ENCODE results near the gene AGR2.
"Not testable (repeated sequence)": the region's sequence is repeated elsewhere in the genome, so short reads cannot be mapped to it uniquely, and the experiment has no call there.

Gene AGR2

GRCh38 chr7:16804674-16805439, at the start of gene AGR2:
AGR2 (minus strand) TSS chr7:16804999; CDS start chr7:16801796, 3,203 bp downstream.
- ChIA-PET CTCF (interaction anchor here (0.9 to 1.1 kb wide), 4 partner anchors 10 to 116 kb away, joined by 3 read pairs; no protein-coding TSS in a partner anchor), POLR2A (no interaction called here)
- H3K4me3 ChIP-seq (ENCODE audit: low read depth, low read length) = no peak within 1 kb of the TSS
- TF ChIP-seq, protein P1, sequence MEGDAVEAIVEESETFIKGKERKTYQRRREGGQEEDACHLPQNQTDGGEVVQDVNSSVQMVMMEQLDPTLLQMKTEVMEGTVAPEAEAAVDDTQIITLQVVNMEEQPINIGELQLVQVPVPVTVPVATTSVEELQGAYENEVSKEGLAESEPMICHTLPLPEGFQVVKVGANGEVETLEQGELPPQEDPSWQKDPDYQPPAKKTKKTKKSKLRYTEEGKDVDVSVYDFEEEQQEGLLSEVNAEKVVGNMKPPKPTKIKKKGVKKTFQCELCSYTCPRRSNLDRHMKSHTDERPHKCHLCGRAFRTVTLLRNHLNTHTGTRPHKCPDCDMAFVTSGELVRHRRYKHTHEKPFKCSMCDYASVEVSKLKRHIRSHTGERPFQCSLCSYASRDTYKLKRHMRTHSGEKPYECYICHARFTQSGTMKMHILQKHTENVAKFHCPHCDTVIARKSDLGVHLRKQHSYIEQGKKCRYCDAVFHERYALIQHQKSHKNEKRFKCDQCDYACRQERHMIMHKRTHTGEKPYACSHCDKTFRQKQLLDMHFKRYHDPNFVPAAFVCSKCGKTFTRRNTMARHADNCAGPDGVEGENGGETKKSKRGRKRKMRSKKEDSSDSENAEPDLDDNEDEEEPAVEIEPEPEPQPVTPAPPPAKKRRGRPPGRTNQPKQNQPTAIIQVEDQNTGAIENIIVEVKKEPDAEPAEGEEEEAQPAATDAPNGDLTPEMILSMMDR (IDR thresholded peaks at IDR 0.05; ENCODE audit: insufficient read depth, low read length, missing control alignments) = no peak
- DNase-seq (ENCODE audit: low read depth, low spot score) = no peak

- CTCF ChIA-PET; DNase-seq (ENCODE audit: low read depth, low spot score); POLR2A ChIA-PET; H3K4me3 ChIP-seq (ENCODE audit: low read depth, low read length): not testable (repeated sequence)
These were observed 48.4 kb upstream of the AGR2 start for GRCh38 chr7:16853189-16853588.

- TF ChIP-seq, protein P1 (IDR thresholded peaks at IDR 0.05; ENCODE audit: insufficient read depth, low read length, missing control alignments) = no peak
- no peak overlapping the region for H3K4me3 ChIP-seq (ENCODE audit: low read depth, low read length)
- POLR2A ChIA-PET = no interaction called here
- CTCF ChIA-PET = no interaction called here
- DNase-seq (ENCODE audit: low read depth, low spot score) = no peak
These were observed 47.0 kb upstream of the AGR2 start for GRCh38 chr7:16851829-16852228.

GRCh38 chr7:16850614-16851466, 46.0 kb upstream of the AGR2 start:
- no peak overlapping the region for H3K4me3 ChIP-seq (ENCODE audit: low read depth, low read length)
- POLR2A ChIA-PET = interaction anchor here (1.8 kb wide), 1 partner anchor 9 kb away, joined by 3 read pairs; no protein-coding TSS in a partner anchor
- CTCF ChIA-PET = interaction anchor here (1.2 kb wide), 1 partner anchor 11 kb away, joined by 3 read pairs; no protein-coding TSS in a partner anchor
- TF ChIP-seq, protein P1 (IDR thresholded peaks at IDR 0.05; ENCODE audit: insufficient read depth, low read length, missing control alignments) = no peak
- DNase-seq (ENCODE audit: low read depth, low spot score) = no peak

DNA sequence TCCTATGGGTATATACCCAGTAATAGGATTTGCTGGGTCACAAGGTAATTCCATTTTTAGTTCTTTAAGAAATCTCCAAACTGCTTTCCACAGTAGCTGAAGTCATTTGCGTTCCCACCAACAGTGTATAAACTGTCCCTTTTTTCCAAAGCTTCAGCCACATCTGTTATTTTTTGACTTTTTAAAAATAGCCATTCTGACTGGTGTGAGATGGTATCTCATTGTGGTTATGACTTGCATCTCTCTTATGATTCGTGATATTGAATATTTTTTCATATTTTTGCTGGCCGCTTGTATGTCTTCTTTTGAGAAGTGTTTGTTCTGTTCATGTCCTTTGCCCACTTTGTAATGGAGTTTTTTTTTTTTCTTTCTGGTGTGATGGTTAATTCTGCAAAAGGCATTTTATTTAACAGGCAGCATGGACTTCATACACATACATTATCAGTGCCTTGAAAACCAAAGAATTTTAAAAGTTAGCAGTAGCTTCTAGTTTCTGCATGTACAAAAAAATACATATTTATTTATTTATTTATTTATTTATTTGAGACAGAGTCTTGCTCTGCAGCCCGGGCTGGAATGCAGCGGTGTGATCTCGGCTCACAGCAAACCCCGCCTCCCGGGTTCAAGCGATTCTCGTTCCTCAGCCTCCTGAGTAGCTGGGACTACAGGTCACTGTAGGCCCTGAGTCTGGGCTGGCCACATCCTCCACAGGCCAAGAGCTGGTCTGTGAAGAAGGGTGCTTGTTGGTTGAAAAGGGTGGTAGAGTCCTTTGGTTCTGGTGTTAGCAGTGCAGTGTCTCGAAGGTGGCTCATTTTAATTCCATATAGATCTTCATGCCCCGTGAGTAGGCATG, 44.7 kb upstream of the AGR2 start:
- ChIA-PET CTCF (no interaction called here), POLR2A (interaction anchor here (1.8 kb wide), 1 partner anchor 8 kb away, joined by 3 read pairs; no protein-coding TSS in a partner anchor)
- TF ChIP-seq, protein P1 (IDR thresholded peaks at IDR 0.05; ENCODE audit: insufficient read depth, low read length, missing control alignments) = no peak
- no peak overlapping the region for H3K4me3 ChIP-seq (ENCODE audit: low read depth, low read length)
- no peak for DNase-seq (ENCODE audit: low read depth, low spot score)

GRCh38 chr7:16847381-16847860, 42.6 kb upstream of the AGR2 start:
- TF ChIP-seq, protein P1 (IDR thresholded peaks at IDR 0.05; ENCODE audit: insufficient read depth, low read length, missing control alignments) = no peak
- POLR2A ChIA-PET = interaction anchor here (0.5 kb wide), 1 partner anchor 79 kb away, joined by 3 read pairs; no protein-coding TSS in a partner anchor
- CTCF ChIA-PET = interaction anchor here (1.0 kb wide), 1 partner anchor 9 kb away, joined by 3 read pairs; no protein-coding TSS in a partner anchor
- no peak for DNase-seq (ENCODE audit: low read depth, low spot score)
- no peak overlapping the region for H3K4me3 ChIP-seq (ENCODE audit: low read depth, low read length)

Measured in AG04449 (cell line).